HG03039 (cell line): Measurements from ENCODE around the gene ABHD18.
A peak's percentile ranks its signal among the peaks of the same experiment; 100 is the strongest.
"Not testable (repeated sequence)": the region's sequence is repeated elsewhere in the genome, so short reads cannot be mapped to it uniquely, and the experiment has no call there.

Experiments used
- ATAC-seq: cut with Tn5 transposase; IDR thresholded peaks from one replicate; pipeline ENCODE4 v1.9.1; 2021; ENCODE audit warnings: mild to moderate bottlenecking, moderate library complexity; ENCODE audit not compliant: unreplicated experiment

ABHD18 gene

GRCh38 chr4:128061566-128062536 lies 96.6 kb downstream of the ABHD18 start:
- ATAC-seq, result peak; percentile 25

GRCh38 chr4:128066453-128066820 lies 101.2 kb downstream of the ABHD18 start:
- ATAC-seq, result not testable (repeated sequence)

GRCh38 chr4:128068918-128069317 lies 103.7 kb downstream of the ABHD18 start:
- no peak for ATAC-seq

- ATAC-seq, result no peak
These were observed 111.3 kb downstream of the ABHD18 start for GRCh38 chr4:128076464-128076863.
